HL-60/S4 (cell line): ENCODE results near the gene ELMOD3.

Source experiments
- in situ Hi-C: fragments of 300-500 bp; cut with MboI; formaldehyde crosslinking; loops from 2 replicates; pipeline ENCODE4 v1.14.3; 2022; ENCODE audit warnings: low sequenced_read_pairs

ELMOD3 gene

GRCh38 chr2:85421260-85422071 is 66.9 kb downstream of the ELMOD3 start:
- in situ Hi-C loops = no loop called here

GRCh38 chr2:85422072-85422457 is 67.5 kb downstream of the ELMOD3 start:
- in situ Hi-C loops = no loop called here

- in situ Hi-C loops = no loop called here
Measured at GRCh38 chr2:85423525-85423924, 69.0 kb downstream of the ELMOD3 start.

- in situ Hi-C loops = no loop called here
Measured at GRCh38 chr2:85425588-85425987, 71.0 kb downstream of the ELMOD3 start.

- in situ Hi-C loops = no loop called here
Measured at GRCh38 chr2:85427300-85427835, 72.8 kb downstream of the ELMOD3 start.

GRCh38 chr2:85428343-85428881 is 73.8 kb downstream of the ELMOD3 start:
- in situ Hi-C loops = no loop called here

GRCh38 chr2:85429213-85429923 is 74.8 kb downstream of the ELMOD3 start:
- in situ Hi-C loops = no loop called here

- in situ Hi-C loops = no loop called here
Measured at GRCh38 chr2:85429924-85430289, 75.3 kb downstream of the ELMOD3 start.

GRCh38 chr2:85430752-85431569 is 76.4 kb downstream of the ELMOD3 start:
- in situ Hi-C loops = no loop called here

GRCh38 chr2:85431570-85432205 is 77.1 kb downstream of the ELMOD3 start:
- in situ Hi-C loops = no loop called here

GRCh38 chr2:85433511-85434089 is 79.0 kb downstream of the ELMOD3 start:
- in situ Hi-C loops = no loop called here

GRCh38 chr2:85434696-85435095 is 80.1 kb downstream of the ELMOD3 start:
- in situ Hi-C loops = no loop called here

- in situ Hi-C loops = no loop called here
Measured at GRCh38 chr2:85435220-85435958, 80.8 kb downstream of the ELMOD3 start.

GRCh38 chr2:85435981-85436835 is 81.6 kb downstream of the ELMOD3 start:
- in situ Hi-C loops = no loop called here

GRCh38 chr2:85436836-85437487 is 82.4 kb downstream of the ELMOD3 start:
- in situ Hi-C loops = no loop called here

GRCh38 chr2:85437488-85438200 is 83.1 kb downstream of the ELMOD3 start:
- in situ Hi-C loops = no loop called here
